NCI-H748 (cell line): Measurements from ENCODE around the gene INPPL1.
A peak's percentile ranks its signal among the peaks of the same experiment; 100 is the strongest.

Source experiments
- DNase-seq: peaks from one replicate; lab custom pipeline; 2025; ENCODE audit not compliant: unreplicated experiment; lab: John Stamatoyannopoulos, UW

The INPPL1 gene

DNA sequence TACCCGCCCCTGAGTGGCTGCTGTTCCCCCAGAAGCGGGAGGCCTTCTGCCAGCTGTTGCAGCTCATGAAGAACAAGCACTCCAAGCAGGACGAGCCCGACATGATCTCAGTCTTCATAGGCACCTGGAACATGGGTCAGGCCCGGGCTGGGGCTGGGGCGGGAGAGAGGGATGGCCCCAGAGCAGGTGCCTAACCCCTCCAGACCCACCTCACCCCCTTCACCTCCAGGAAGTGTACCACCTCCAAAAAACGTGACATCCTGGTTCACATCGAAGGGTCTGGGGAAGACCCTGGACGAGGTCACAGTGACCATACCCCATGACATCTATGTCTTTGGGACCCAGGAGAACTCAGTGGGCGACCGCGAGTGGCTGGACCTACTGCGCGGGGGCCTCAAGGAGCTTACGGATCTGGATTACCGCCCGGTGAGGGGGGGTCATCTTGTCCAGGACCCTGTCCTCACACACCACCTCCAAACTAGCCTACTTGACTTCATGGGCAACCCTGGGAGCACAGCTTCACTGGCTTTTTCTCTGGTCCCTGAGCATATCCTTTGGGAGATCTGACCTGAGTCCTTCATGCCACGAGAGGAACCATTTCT is 6.3 kb downstream of the INPPL1 start:
- DNase-seq: no peak

DNA sequence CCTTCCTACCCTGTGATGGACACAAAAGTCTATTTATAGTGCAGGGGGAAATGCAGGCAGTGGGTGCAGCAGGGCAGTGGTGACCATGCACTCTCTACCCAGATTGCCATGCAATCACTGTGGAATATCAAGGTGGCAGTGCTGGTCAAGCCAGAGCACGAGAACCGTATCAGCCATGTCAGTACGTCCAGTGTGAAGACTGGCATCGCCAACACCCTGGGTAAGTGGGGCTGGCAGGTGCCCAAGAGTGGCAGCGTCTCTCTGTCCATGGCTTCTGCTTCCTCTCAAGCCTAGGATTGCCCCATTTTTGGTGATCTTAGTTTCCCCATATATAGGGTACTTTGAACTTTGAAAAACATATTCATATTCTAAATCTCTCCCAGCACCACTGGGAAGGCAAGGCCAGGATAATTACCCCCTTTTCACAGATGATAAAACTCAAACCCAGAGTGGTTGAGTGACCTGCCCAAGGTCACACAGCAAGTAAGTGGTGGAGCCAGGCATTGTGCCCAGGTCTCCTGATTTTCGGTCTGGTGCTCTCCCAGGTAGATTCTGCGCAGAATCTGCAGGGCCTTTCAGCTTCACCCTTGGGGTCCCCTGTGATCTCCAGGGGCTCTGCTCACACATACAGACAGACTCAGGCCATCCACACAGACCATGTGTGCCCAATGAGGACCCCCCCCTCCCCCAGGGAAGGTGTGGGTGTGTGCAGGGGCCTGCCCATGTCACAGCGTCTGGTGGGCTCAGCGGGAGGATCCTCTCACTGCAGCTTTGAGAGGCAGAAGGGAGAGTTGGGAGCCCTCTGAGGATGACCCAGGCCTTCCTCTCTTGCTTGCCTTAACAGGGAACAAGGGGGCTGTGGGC is 7.1 kb downstream of the INPPL1 start:
- DNase-seq: no peak

DNA sequence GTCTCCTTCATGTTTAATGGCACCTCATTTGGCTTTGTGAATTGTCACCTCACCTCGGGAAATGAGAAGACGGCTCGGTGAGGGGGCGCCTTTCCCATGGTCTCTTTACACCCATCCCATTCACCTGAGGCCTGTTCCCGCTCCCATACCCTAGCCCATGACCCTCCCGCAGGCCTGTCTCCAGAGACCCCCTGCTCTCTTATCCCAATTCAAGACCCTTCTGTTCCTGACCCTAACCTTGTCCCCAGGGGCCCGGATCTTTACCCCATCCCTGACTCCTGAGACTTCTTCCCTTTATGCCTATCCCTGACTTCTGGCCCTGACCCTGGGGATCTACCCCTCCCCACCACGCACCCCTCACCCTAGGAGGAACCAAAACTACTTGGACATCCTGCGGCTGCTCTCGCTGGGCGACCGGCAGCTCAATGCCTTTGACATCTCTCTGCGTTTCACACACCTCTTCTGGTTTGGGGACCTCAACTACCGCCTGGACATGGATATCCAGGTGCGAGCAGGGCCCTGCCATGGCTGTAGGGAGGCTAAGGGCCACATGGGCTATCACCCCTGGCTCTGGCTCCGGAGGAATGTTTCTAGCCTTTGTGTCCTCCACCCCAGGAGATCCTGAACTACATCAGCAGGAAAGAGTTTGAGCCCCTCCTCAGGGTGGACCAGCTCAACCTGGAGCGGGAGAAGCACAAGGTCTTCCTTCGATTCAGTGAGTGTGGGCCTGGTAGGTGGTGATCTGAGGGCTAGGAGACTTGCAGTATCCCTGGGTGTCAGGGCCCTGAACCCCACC is 7.9 kb downstream of the INPPL1 start:
- no peak for DNase-seq

DNA sequence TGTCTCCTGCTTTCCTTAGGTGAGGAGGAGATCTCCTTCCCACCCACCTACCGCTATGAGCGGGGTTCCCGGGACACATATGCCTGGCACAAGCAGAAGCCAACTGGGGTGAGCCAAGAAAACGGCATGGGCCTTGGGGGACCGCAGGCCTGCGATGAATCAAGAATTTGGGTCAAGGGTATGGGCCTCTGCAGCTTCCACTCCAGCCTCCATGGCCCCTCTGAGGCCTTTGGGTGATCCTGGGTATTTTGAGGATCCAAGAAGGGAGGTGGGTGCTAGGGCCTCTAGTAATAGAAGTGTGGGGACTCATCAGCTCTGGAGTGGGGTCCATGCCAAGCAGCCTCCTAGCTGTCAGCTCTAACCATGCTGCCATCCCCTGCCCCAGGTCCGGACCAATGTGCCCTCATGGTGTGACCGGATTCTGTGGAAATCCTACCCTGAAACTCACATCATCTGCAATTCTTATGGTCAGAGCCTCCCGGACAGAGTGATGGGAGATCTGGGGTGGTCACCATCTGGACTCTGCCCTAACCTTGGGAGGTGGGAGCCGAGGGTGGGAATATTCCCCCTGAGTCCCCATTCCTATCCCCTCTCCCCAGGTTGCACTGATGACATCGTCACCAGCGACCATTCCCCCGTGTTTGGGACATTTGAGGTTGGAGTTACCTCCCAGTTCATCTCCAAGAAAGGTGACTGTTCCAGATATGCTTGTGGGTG is 8.6 kb downstream of the INPPL1 start:
- no peak for DNase-seq

GRCh38 chr11:72233773-72234513 is 9.4 kb downstream of the INPPL1 start:
- no peak for DNase-seq

DNA sequence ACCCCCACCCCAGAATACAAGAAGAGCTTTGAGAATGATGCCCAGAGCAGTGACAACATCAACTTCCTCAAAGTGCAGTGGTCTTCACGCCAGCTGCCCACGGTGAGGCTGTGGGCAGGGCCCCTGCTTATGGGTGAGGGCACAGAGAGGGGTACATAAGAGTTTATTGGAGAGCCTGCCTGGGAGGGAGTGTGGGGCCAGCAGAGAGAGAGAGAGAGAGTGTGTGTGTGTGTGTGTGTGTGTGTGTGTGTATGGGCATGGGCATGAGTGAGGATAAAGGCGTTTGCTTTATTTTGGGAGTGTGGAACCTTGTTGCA is 9.9 kb downstream of the INPPL1 start:
- no peak for DNase-seq

DNA sequence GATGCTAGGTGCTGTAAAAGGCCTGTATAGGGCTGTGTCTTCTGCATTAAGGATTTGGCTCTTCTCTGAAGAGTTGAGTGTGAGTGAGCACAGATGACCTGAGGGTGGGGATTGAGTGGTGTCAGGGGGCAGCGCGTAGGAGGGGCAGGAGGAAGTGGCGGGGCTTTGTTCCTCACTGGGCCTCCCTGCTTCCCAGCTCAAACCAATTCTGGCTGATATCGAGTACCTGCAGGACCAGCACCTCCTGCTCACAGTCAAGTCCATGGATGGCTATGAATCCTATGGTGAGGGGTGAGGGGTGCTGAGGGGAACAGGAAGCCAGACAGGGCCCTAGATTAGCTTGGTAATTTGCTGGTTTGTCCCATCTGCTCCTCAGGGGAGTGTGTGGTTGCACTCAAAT is 10.4 kb downstream of the INPPL1 start:
- DNase-seq: no peak

DNA sequence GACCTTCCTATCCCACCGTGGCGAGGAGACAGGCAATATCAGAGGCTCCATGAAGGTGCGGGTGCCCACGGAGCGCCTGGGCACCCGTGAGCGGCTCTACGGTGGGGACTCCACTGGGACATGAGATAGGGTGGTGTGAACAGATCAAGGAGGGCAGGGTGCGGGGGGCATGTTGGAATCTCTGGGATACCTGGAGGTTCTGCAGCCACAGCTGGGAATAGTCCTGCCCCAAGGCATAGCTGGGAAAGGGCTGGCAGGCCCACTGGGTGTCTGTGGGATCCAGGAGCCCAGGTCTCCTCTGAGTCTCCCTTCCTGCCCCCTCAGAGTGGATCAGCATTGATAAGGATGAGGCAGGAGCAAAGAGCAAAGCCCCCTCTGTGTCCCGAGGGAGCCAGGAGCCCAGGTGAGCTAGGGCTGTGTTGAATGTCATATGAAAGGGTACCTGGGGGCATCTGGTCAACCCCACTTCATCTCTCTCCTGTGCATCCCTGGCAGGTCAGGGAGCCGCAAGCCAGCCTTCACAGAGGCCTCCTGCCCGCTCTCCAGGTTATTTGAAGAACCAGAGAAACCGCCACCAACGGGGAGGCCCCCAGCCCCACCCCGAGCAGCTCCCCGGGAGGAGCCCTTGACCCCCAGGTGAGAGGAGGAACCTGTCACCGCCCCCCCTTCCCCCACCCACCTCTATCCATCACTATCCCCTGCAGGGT is 10.9 kb downstream of the INPPL1 start:
- DNase-seq: no peak

- no peak for DNase-seq
Measured at GRCh38 chr11:72236083-72236697, 11.6 kb downstream of the INPPL1 start.

DNA sequence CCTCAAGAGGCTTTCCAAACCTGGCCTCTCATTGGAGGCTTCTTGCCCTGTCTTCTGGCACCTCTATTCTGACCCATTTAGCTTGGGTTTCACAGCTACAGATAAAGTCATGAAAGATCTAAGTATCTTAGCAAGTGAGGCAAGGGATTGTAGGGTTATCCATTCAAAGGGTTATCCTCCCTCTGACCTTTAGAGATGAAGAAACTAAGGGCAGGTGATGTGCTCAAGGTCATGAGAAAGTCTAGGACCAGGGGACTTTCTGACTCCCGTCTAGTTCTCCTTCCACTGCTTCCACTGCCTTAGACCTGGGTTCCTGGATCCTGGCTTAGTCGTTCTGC is 12.2 kb downstream of the INPPL1 start:
- DNase-seq: no peak

GRCh38 chr11:72237112-72237931 is 12.8 kb downstream of the INPPL1 start:
- no peak for DNase-seq

- DNase-seq: peak; percentile 52
Measured at GRCh38 chr11:72238040-72238450, 13.5 kb downstream of the INPPL1 start.

GRCh38 chr11:72238492-72239312 is 14.1 kb downstream of the INPPL1 start:
- no peak for DNase-seq

DNA sequence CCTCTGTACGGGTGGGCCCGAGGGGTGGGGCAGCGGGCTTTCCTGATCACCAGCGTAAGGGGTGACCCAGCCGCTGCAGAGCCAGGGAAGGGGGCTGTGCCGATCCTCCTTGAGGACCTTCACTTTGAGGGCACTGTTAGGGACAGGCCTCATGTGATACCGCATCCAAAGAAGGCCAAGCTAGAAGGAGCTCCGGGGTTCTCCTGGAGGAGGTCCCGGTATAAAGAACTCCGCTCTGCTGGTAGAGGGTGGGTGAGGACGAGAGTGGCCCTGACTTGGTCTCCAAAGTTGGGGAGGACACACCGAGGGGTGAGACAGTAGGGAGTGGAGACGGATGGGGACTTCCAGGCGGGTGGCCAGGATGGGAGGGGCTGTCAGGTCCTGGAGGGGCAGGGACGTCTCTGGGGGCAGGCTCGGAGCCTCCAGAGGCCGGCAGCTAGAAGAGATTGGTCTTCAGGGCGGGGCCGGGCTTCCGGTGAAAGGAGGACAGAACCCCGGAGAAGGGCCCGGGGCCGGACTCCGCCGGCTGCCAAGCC is 14.8 kb downstream of the INPPL1 start:
- peak; percentile 63 for DNase-seq

DNA sequence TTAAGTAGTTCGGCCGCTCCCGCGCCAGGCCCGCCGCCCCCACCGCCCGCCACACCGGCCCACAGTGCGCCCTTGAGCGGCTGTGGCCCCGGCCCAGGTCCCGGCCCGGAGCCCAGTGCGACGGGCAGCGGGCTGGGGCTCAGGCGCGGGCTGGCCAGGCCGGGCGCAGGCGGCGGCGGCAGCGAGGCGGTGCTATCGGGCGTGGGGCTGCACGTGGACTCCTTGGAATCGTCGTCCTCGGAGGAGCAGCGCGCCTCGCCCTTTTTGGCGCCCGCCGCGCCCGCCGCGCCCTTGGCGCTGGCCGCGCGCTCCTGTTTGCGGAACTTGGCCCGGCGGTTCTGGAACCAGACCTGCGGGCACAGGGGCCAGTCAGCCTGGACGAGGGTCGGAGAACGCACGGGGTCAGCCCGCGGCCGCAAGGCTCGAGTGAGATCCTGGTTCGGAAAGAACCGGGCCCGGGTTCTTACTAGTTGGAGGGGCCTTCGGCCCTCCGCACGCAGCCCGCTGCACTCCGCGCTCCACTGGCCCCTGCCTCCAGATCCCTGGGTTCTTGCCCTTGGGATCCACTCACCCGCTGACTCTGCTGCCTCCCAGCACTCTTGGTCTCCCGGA is 15.4 kb downstream of the INPPL1 start:
- DNase-seq: peak; percentile 63

GRCh38 chr11:72240461-72241290 is 16.1 kb downstream of the INPPL1 start:
- peak; percentile 35 for DNase-seq
